Measurements from ENCODE around the gene LRRC27.

The LRRC27 gene

GRCh38 chr10:132413226-132414205, 81.5 kb downstream of the LRRC27 start:
- no peaks in the 10 kb centered on the region for H3K27me3 Mint-ChIP-seq (ENCODE audit: low read depth)
- no peaks in the 10 kb centered on the region for H3K9me3 Mint-ChIP-seq
- H3K36me3 Mint-ChIP-seq (ENCODE audit: low read depth) = peaks cover 6% of the 10 kb centered on the region
- H3K4me3 Mint-ChIP-seq = peak overlapping the region in 2 of 3 experiments; percentile 2 to 33
- no peak for TF ChIP-seq CTCF (IDR thresholded peaks at IDR 0.05; ENCODE audit: unreplicated experiment in 3 of 3)
- peaks cover 53% of the 10 kb centered on the region for H3K4me1 Mint-ChIP-seq
- peak overlapping the region; percentile 37 to 98 (median 89) for H3K27ac Mint-ChIP-seq

GRCh38 chr10:132414402-132415016, 82.5 kb downstream of the LRRC27 start:
- no peaks in the 10 kb centered on the region for H3K9me3 Mint-ChIP-seq
- peaks cover 6% of the 10 kb centered on the region for H3K36me3 Mint-ChIP-seq (ENCODE audit: low read depth)
- peaks cover 59% of the 10 kb centered on the region for H3K4me1 Mint-ChIP-seq
- H3K27me3 Mint-ChIP-seq (ENCODE audit: low read depth) = no peaks in the 10 kb centered on the region
- peak overlapping the region in 1 of 3 experiments; percentile 2 for H3K4me3 Mint-ChIP-seq
- no peak for TF ChIP-seq CTCF (IDR thresholded peaks at IDR 0.05; ENCODE audit: unreplicated experiment in 3 of 3)
- peak overlapping the region; percentile 37 to 72 (median 63) for H3K27ac Mint-ChIP-seq

- Mint-ChIP-seq H3K27me3 (ENCODE audit: low read depth) (no peaks in the 10 kb centered on the region), H3K4me1 (peaks cover 55% of the 10 kb centered on the region), H3K4me3 (peak overlapping the region in 2 of 3 experiments; percentile 9 to 14), H3K9me3 (no peaks in the 10 kb centered on the region), H3K27ac (peak overlapping the region; percentile 37 to 72 (median 63)), H3K36me3 (ENCODE audit: low read depth) (peaks cover 6% of the 10 kb centered on the region)
- no peak for TF ChIP-seq CTCF (IDR thresholded peaks at IDR 0.05; ENCODE audit: unreplicated experiment in 3 of 3)
Observed at GRCh38 chr10:132415255-132415654, 83.3 kb downstream of the LRRC27 start.

- no peak for TF ChIP-seq CTCF (IDR thresholded peaks at IDR 0.05; ENCODE audit: unreplicated experiment in 3 of 3)
- Mint-ChIP-seq H3K27ac (peak overlapping the region in 1 of 3 experiments; percentile 37), H3K4me1 (peaks cover 62% of the 10 kb centered on the region), H3K9me3 (no peaks in the 10 kb centered on the region), H3K36me3 (ENCODE audit: low read depth) (peaks cover 6% of the 10 kb centered on the region), H3K4me3 (no peak overlapping the region), H3K27me3 (ENCODE audit: low read depth) (no peaks in the 10 kb centered on the region)
Observed at GRCh38 chr10:132415956-132416355, 84.0 kb downstream of the LRRC27 start.

GRCh38 chr10:132416566-132417256, 84.7 kb downstream of the LRRC27 start:
- Mint-ChIP-seq H3K27ac (no peak overlapping the region), H3K9me3 (no peaks in the 10 kb centered on the region), H3K36me3 (ENCODE audit: low read depth) (peaks cover 6% of the 10 kb centered on the region), H3K4me3 (no peak overlapping the region), H3K27me3 (ENCODE audit: low read depth) (no peaks in the 10 kb centered on the region), H3K4me1 (peaks cover 55% of the 10 kb centered on the region)
- no peak for TF ChIP-seq CTCF (IDR thresholded peaks at IDR 0.05; ENCODE audit: unreplicated experiment in 3 of 3)
